Measurements from ENCODE around the gene RAPGEF5. TPM values are rescaled to one million over a fixed set of nuclear protein-coding genes. Genes with fewer than 3 reads are reported as not detected.
A peak's percentile ranks its signal among the peaks of the same experiment; 100 is the strongest.

RAPGEF5 gene
- total RNA-seq, 3 donors from 2014 or later, result 18.7 to 78.0 (median 41.9) TPM

DNA sequence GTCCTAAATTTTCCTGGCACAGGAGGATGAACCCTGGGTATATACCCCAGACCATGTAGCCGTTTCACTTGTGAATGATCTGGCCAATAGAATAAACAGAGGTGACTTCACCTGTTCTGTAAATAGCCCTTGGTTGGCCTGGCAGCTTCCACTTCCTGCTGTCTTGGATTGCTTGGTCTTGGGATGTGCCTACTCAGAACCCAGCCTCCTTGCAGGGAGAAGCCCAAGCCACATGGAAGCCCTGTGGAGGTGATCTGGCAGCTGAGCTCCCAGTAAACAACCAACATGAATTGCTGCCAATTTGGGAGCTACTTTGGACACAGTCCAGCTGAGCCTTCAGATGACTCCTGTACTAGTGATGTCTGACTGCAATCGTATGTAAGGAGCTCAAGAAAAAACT lies 4.8 kb upstream of the RAPGEF5 start:
- Histone ChIP-seq H3K9me3 (no peaks in the 10 kb centered on the region), H3K27me3 (no peaks in the 10 kb centered on the region), H3K27ac (peak overlapping the region; percentile 63 to 67), H3K36me3 (no peaks in the 10 kb centered on the region), H3K4me3 (no peak overlapping the region), H3K4me1 (no peaks in the 10 kb centered on the region)
- TF ChIP-seq, protein P1, sequence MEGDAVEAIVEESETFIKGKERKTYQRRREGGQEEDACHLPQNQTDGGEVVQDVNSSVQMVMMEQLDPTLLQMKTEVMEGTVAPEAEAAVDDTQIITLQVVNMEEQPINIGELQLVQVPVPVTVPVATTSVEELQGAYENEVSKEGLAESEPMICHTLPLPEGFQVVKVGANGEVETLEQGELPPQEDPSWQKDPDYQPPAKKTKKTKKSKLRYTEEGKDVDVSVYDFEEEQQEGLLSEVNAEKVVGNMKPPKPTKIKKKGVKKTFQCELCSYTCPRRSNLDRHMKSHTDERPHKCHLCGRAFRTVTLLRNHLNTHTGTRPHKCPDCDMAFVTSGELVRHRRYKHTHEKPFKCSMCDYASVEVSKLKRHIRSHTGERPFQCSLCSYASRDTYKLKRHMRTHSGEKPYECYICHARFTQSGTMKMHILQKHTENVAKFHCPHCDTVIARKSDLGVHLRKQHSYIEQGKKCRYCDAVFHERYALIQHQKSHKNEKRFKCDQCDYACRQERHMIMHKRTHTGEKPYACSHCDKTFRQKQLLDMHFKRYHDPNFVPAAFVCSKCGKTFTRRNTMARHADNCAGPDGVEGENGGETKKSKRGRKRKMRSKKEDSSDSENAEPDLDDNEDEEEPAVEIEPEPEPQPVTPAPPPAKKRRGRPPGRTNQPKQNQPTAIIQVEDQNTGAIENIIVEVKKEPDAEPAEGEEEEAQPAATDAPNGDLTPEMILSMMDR (IDR thresholded peaks at IDR 0.05), result no peak
- TF ChIP-seq POLR2AphosphoS5 (IDR thresholded peaks at IDR 0.05), result peak in 1 of 3 donors; percentile 42
- peak; percentile 82 to 84 for DNase-seq (ENCODE audit: low spot score in 2 of 2)
- intact Hi-C loops (cut with DNase I; ENCODE audit: low total_unique reads), result no loop called here

DNA sequence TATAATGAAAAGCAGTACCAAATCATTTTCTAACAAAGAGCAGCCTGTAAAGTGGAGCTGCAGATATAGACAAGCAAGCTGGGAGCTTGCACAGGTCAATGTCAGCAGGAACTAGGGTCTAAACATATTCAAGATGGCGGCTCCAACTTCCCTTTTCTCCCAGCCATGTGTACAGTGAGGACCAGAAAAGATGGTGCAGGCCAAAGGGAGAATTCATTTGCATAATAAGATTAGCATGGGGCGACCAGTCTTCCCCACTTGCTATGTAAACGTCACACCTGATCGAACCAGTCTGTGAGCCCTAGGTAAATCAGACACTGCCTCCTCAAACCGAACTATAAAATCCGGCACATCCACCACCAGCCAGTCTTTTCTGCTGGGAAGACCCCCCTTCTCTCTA lies 4.4 kb upstream of the RAPGEF5 start:
- Histone ChIP-seq H3K4me1 (no peaks in the 10 kb centered on the region), H3K27ac (peak overlapping the region; percentile 63 to 67), H3K27me3 (no peaks in the 10 kb centered on the region), H3K36me3 (no peaks in the 10 kb centered on the region), H3K4me3 (no peak overlapping the region), H3K9me3 (no peaks in the 10 kb centered on the region)
- TF ChIP-seq, protein P1 (IDR thresholded peaks at IDR 0.05), result no peak
- intact Hi-C loops (cut with DNase I; ENCODE audit: low total_unique reads), result no loop called here
- no peak for DNase-seq (ENCODE audit: low spot score in 2 of 2)

DNA sequence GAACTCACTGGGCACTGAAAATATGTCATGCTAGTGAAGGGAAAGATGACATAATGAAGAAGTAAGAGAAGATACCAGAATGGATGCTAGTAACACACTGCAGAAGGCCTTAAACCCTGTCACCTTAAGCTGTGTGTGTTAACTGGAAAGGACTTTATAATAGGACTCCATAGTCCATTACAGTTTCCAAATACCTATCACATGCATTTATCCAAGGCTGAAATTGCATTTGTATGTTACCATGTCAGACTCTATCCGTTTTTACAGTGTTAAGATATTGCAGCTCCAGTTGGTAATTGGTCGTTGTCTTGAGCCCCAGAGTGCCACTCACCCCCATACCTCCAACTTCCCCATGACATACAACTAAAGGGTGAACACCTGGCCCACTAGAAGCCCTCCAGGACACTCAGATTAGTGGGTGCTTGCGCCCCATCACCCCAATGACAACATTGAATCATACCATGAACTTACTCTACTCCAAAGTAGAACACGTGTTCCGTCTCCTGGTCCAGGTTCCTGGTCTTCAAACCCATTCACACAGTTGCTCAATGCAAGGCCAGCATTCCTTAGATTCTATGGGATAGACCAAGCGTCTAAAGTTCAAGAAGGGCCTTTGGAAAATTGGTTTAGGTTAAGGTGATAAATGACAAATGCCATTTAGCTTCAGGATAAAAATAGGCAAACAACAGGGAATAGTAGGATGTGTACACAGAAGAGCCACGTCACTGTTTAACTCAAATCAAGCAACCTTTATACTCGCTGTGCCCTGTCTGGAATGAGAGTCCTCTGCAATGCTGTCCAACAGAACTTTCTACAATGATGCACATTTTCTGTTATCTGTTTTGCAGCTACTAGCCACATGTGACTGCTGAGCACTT lies 2.1 kb upstream of the RAPGEF5 start:
- H3K27me3 ChIP-seq, result no peaks in the 10 kb centered on the region
- no peaks in the 10 kb centered on the region for H3K9me3 ChIP-seq
- no peak overlapping the region for H3K4me3 ChIP-seq
- TF ChIP-seq POLR2A (IDR thresholded peaks at IDR 0.05) (no peak), POLR2AphosphoS5 (IDR thresholded peaks at IDR 0.05) (no peak)
- TF ChIP-seq, protein P1 (IDR thresholded peaks at IDR 0.05), result no peak
- no peaks in the 10 kb centered on the region for H3K36me3 ChIP-seq
- no peak overlapping the region for H3K27ac ChIP-seq
- no peak for DNase-seq (ENCODE audit: low spot score in 2 of 2)
- H3K4me1 ChIP-seq, result no peaks in the 10 kb centered on the region
- intact Hi-C loops (cut with DNase I; ENCODE audit: low total_unique reads), result no loop called here

DNA sequence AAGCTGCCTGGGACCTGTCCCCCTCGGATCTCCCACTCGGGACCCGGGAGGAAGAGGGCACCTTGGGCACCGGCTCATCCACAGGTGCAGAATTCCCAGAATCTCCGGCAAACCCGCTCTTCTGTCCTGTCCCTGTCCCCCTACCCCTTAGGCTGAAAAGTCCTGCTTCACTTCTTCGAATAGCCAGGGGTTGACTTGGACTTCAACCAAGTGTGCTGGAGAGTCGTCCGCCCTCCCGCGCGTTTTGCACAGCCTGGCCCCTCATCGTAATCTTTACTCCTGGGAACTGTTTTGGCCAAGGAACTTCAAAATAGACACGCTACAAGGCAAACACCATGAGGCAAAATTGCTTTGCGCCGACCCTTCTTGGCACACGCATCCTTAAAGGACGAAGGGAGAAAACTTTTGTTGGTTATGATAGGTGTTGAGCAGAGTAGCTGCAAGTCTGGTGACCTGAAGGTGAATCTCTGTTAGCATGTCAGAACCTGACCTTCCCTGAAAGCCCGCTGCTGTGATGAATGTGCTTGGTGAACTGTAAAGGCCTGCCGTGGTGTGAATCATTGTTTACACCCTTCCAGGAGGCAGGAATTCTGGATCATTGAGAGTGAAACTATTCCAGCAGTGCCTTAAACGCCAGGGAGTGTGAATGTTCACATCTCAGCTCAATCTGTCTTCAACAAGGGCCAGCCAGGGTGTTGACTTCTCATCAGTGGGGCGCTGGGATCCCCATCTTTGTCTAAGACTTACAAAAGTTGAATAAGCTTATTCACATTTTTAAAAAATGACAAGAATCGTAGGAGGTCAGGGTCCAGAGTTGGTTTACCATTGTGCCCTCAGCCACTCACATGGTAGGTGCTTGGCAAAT lies 589 bp upstream of the RAPGEF5 start:
- intact Hi-C loops (cut with DNase I; ENCODE audit: low total_unique reads), result no loop called here
- DNase-seq (ENCODE audit: low spot score in 2 of 2), result no peak
- Histone ChIP-seq H3K27me3 (no peaks in the 10 kb centered on the region), H3K36me3 (no peaks in the 10 kb centered on the region), H3K27ac (peak overlapping the region; percentile 73 to 85), H3K4me3 (peak overlapping the region; percentile 37 to 79 (median 66)), H3K9me3 (no peaks in the 10 kb centered on the region), H3K4me1 (no peaks in the 10 kb centered on the region)
- TF ChIP-seq POLR2AphosphoS5 (IDR thresholded peaks at IDR 0.05), result no peak
- no peak for TF ChIP-seq POLR2A (IDR thresholded peaks at IDR 0.05)
- TF ChIP-seq, protein P1 (IDR thresholded peaks at IDR 0.05), result no peak
